HepG2 (cell line): ENCODE data around the gene HIC1. TPM values are rescaled to one million over a fixed set of nuclear protein-coding genes. Genes with fewer than 3 reads are reported as not detected.

Source experiments
- ARNT2 ChIP-seq: sonication (generic); formaldehyde crosslinking; IDR thresholded peaks from 2 replicates; pipeline ENCODE4 v1.8.0; 2022; ENCODE audit warnings: mild to moderate bottlenecking, low read depth, missing genetic modification reagents, moderate library complexity
- ATF2 ChIP-seq: sonication (generic); formaldehyde crosslinking; IDR thresholded peaks from 2 replicates; pipeline ENCODE4 v1.4.0; 2020; ENCODE audit warnings: missing genetic modification reagents
- CBX1 ChIP-seq: IDR thresholded peaks from one replicate; pipeline ENCODE4 v1.6.1; 2016; ENCODE audit warnings: antibody characterized with exemption, low read depth
- CENPX ChIP-seq: sonication (generic); formaldehyde crosslinking; IDR thresholded peaks from 2 replicates; pipeline ENCODE4 v1.9.0; 2021; ENCODE audit warnings: mild to moderate bottlenecking, missing genetic modification reagents, moderate library complexity
- GATA4 ChIP-seq: sonication (generic); IDR thresholded peaks from 2 replicates; pipeline ENCODE4 v1.6.1; 2016; ENCODE audit warnings: antibody characterized with exemption, low read depth, borderline replicate concordance
- GZF1 ChIP-seq: sonication (generic); formaldehyde crosslinking; IDR thresholded peaks from 2 replicates; pipeline ENCODE4 v1.5.1; 2020; ENCODE audit warnings: mild to moderate bottlenecking, missing genetic modification reagents
- HHEX ChIP-seq: IDR thresholded peaks from 2 replicates; pipeline ENCODE4 v1.6.1; 2016; ENCODE audit warnings: control low read depth
- IKZF1 ChIP-seq: fragments of 450-650 bp; IDR thresholded peaks from 2 replicates; pipeline ENCODE4 v1.7.1; 2016
- KAT7 ChIP-seq: IDR thresholded peaks from 2 replicates; pipeline ENCODE4 v1.6.1; 2018; ENCODE audit warnings: borderline replicate concordance, missing compliant biosample characterization
- MTA3 ChIP-seq: sonication (generic); formaldehyde crosslinking; IDR thresholded peaks from 2 replicates; pipeline ENCODE4 v1.4.0; 2020; ENCODE audit warnings: missing genetic modification reagents
- SETDB1 ChIP-seq: sonication (generic); formaldehyde crosslinking; IDR thresholded peaks from 2 replicates; pipeline ENCODE4 v1.5.1; 2020; ENCODE audit warnings: missing genetic modification reagents, mild to moderate bottlenecking, borderline replicate concordance
- SOX13 ChIP-seq, 3 experiments: fragments of 450-650 bp in 1 of 3; sonication (generic) in 1 of 3; formaldehyde crosslinking in 1 of 3; IDR thresholded peaks in 2 of 3; conservative IDR thresholded peaks in 1 of 3; 2 replicates each; pipeline versions ENCODE4 v1.5.0 to v1.6.1; 2016 to 2020; ENCODE audit warnings: antibody characterized with exemption in 1 of 3, mild to moderate bottlenecking in 1 of 3, missing compliant biosample characterization in 1 of 3, missing genetic modification reagents in 1 of 3, moderate library complexity in 1 of 3
- TCF12 ChIP-seq, 2 experiments: fragments of 450-650 bp in 1 of 2; sonication (generic) in 1 of 2; formaldehyde crosslinking in 1 of 2; IDR thresholded peaks; 2 replicates each; pipeline versions ENCODE4 v1.6.1 to v1.8.0; 2017 to 2022; ENCODE audit warnings: antibody characterized with exemption in 1 of 2, mild to moderate bottlenecking in 1 of 2, missing genetic modification reagents in 1 of 2, moderate library complexity in 1 of 2
- TIGD3 ChIP-seq: sonication (generic); formaldehyde crosslinking; IDR thresholded peaks from 2 replicates; pipeline ENCODE4 v1.5.1; 2020; ENCODE audit warnings: mild to moderate bottlenecking, missing genetic modification reagents, borderline replicate concordance
- ZBTB44 ChIP-seq: sonication (generic); formaldehyde crosslinking; IDR thresholded peaks from 2 replicates; pipeline ENCODE4 v1.4.0; 2020; ENCODE audit warnings: missing genetic modification reagents
- ZFP36 ChIP-seq: fragments of 150-350 bp; IDR thresholded peaks from 2 replicates; pipeline ENCODE4 v1.6.1; 2018; ENCODE audit warnings: borderline replicate concordance, low read length, low read depth; ENCODE audit not compliant: partially characterized antibody
- ZFYVE20 ChIP-seq: sonication (generic); formaldehyde crosslinking; IDR thresholded peaks from 2 replicates; pipeline ENCODE4 v1.8.0; 2023; ENCODE audit warnings: low read depth, mild to moderate bottlenecking, moderate library complexity, missing genetic modification reagents, borderline replicate concordance
- ZNF333 ChIP-seq: sonication (generic); formaldehyde crosslinking; IDR thresholded peaks from 2 replicates; pipeline ENCODE4 v1.4.0; 2020; ENCODE audit warnings: mild to moderate bottlenecking, missing genetic modification reagents, borderline replicate concordance
- ZNF362 ChIP-seq: sonication (generic); formaldehyde crosslinking; IDR thresholded peaks from 2 replicates; pipeline ENCODE4 v1.4.0; 2020; ENCODE audit warnings: missing genetic modification reagents, mild to moderate bottlenecking, borderline replicate concordance
- ZNF510 ChIP-seq: sonication (generic); formaldehyde crosslinking; IDR thresholded peaks from 2 replicates; pipeline ENCODE4 v1.4.0; 2020; ENCODE audit warnings: low read depth, mild to moderate bottlenecking, missing genetic modification reagents
- ZNF572 ChIP-seq: sonication (generic); formaldehyde crosslinking; IDR thresholded peaks from 2 replicates; pipeline ENCODE4 v1.5.1; 2020; ENCODE audit warnings: mild to moderate bottlenecking, missing genetic modification reagents
- ZNF589 ChIP-seq: sonication (generic); formaldehyde crosslinking; conservative IDR thresholded peaks from 2 replicates; pipeline ENCODE4 v1.8.0; 2022; ENCODE audit warnings: mild to moderate bottlenecking, moderate library complexity, missing genetic modification reagents
- ZNF670 ChIP-seq: sonication (generic); formaldehyde crosslinking; IDR thresholded peaks from 2 replicates; pipeline ENCODE4 v1.8.0; 2022; ENCODE audit warnings: mild to moderate bottlenecking, missing genetic modification reagents, borderline replicate concordance
- polyA plus RNA-seq, 8 experiments: library from polyadenylated mRNA; depleted of rRNA in 3 of 8; stranded (reverse) in 7 of 8; unstranded in 1 of 8; fragments of >200 nt; fragmentation: Illumina TruSeq in 4 of 8; extraction: Trizol in 4 of 8; gene quantifications; 2 replicates each; pipeline versions ENCODE4 v1.2.1 to v1.2.3, GENCODE V29; 2011 to 2016; ENCODE audit warnings: low read depth in 4 of 8, missing spikeins in 1 of 8, mixed read lengths in 1 of 8; ENCODE audit not compliant: insufficient read depth in 1 of 8
- total RNA-seq, 5 experiments: library from RNA; depleted of rRNA; stranded (reverse); fragments of >200 nt; fragmentation: Illumina TruSeq; extraction: Trizol; gene quantifications; 2 replicates each; pipeline ENCODE4 v1.2.3, GENCODE V29; 2016; ENCODE audit warnings: low read depth in 1 of 5

The HIC1 gene
- total and polyA plus RNA-seq, 2 of the 13 experiments (the other 11 are each of a cell fraction or from before 2014, with no cell fraction given): 0.04 to 0.31 TPM

- TF ChIP-seq ZBTB44 (CRISPR knock-in tag) (0 out of 2 replicates have a peak, but pooled peaks have one; percentile 65), CBX1 (no peak), ARNT2 (CRISPR knock-in tag) (no peak; the same call in 1 of the 2 replicates), ZNF670 (CRISPR knock-in tag) (no peak; the same call in 1 of the 2 replicates), ZFP36 (no peak), SETDB1 (no peak), SOX13 (IDR thresholded peaks at IDR 0.05) (0 out of 2 replicates have a peak, but pooled peaks have one; percentile 26), SOX13 (CRISPR knock-in tag; conservative IDR thresholded peaks at IDR 0.05 in 1 of 2, IDR thresholded peaks at IDR 0.05 in 1 of 2) (peak in 1 of 2 experiments; percentile 55; a peak in 2 of 4 replicates), ZNF589 (CRISPR knock-in tag) (peak; percentile 74; the same call in 1 of the 2 replicates), ZNF333 (CRISPR knock-in tag) (peak; percentile 92; the same call in 1 of the 2 replicates), ZNF510 (CRISPR knock-in tag) (no peak), ZNF572 (CRISPR knock-in tag) (no peak; the same call in 1 of the 2 replicates), GATA4 (0 out of 2 replicates have a peak, but pooled peaks have one; percentile 12), ATF2 (peak; percentile 27; the same call in 1 of the 2 replicates), MTA3 (CRISPR knock-in tag) (no peak), HHEX (no peak), CENPX (CRISPR knock-in tag) (no peak), ZNF362 (CRISPR knock-in tag) (no peak), IKZF1 (no peak), TCF12 (IDR thresholded peaks at IDR 0.05) (no peak), TCF12 (CRISPR knock-in tag; IDR thresholded peaks at IDR 0.05) (no peak), GZF1 (CRISPR knock-in tag) (no peak), ZFYVE20 (CRISPR knock-in tag) (no peak), KAT7 (CRISPR knock-in tag) (0 out of 2 replicates have a peak, but pooled peaks have one; percentile 81), TIGD3 (CRISPR knock-in tag) (no peak)
Measured at GRCh38 chr17:2029911-2030778, 24.8 kb upstream of the HIC1 start, which contains the start of gene DPH1 (continued).
